Frontal cortex (tissue), 4 donors: ENCODE measurements around the gene EI24. TPM values are rescaled to one million over a fixed set of nuclear protein-coding genes. Genes with fewer than 3 reads are reported as not detected.

Experiments used
- DNase-seq, 2 donors: peaks; one replicate each; pipeline ENCODE4 v3.0.0; 2012; ENCODE audit warnings: low spot score in 2 of 2
- FAIRE-seq: peaks from 2 replicates; lab custom pipeline; 2012; peaks lifted over from hg19 to GRCh38; lab: Jason Lieb, UNC
- small RNA-seq: library from RNA; depleted of rRNA; stranded (forward); fragments of <200 nt; gene quantifications from one replicate; pipeline ENCODE3, GENCODE V24; 2014
- total RNA-seq: library from RNA; depleted of rRNA; stranded (reverse); fragments of >200 nt; gene quantifications from one replicate; pipeline ENCODE4 v1.2.3, GENCODE V29; 2014
- donor health status: control.
- donor health status: control.
- donor health status: control.

EI24 gene
- total RNA-seq, 1 donor from 2014 or later: 115 TPM

DNA sequence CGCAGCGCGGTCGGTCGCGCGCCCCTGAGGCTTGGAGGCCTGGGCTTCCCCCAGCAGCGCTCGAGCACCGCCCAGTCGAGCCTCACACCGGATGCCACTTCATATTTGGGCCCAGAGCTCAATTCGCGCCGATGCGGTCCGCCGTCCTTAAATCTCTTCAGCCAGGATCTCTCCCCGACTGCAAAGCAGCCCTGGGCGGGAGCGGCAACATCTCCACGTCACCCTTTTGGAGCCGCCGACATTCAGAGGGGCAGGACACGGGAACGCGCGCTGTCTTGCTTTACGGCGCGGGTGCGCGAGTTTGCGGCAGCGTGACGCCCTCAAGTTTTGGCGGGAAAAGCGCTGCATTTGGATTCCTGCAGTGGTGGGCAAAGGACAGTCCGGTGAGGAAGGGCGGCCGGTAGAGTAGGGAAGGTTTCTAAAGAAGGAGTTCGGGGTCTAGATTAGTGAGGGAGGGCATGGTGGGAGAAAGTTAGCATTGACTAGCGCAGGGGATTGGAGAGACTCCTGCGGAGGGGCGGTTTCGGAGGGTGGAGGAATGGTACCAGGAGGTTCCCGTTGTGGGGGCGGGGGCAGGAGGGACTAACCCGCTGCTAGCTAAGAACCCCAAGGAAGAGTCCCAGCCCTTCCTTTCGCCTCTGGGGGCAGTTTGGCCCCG lies 56.5 kb downstream of the EI24 start:
- DNase-seq (peak; percentile 76 to 77), FAIRE-seq (no peak)

DNA sequence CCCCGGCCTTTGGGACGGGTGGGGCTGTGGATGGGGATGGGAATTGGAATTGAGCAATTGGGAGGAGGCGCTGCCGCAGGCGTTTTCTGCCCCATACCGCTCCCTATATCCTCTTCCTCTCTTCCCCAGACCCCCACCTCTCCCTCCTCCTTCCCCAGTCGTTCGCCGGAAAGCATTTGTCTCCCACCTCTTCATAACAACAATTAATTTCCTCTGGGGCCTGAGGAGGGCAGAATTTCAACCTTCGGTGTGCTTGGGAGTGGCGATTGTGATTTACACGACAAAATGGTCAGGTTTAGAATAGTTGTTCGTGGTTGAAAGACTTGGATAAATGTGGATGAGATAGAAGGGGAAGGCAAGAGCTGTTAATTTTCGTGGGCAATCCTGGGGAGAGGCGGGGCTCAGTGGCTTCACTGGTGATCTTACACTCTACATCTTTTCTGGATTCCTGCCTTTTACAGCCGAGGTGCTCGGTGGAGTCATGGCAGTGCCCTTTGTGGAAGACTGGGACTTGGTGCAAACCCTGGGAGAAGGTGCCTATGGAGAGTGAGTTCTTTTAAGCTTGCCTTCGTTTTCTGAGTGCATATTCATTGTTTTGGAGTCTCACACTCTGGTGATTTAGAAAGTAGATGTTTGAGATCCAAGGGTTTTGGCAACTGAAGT lies 57.1 kb downstream of the EI24 start:
- FAIRE-seq (no peak), DNase-seq (no peak)

DNA sequence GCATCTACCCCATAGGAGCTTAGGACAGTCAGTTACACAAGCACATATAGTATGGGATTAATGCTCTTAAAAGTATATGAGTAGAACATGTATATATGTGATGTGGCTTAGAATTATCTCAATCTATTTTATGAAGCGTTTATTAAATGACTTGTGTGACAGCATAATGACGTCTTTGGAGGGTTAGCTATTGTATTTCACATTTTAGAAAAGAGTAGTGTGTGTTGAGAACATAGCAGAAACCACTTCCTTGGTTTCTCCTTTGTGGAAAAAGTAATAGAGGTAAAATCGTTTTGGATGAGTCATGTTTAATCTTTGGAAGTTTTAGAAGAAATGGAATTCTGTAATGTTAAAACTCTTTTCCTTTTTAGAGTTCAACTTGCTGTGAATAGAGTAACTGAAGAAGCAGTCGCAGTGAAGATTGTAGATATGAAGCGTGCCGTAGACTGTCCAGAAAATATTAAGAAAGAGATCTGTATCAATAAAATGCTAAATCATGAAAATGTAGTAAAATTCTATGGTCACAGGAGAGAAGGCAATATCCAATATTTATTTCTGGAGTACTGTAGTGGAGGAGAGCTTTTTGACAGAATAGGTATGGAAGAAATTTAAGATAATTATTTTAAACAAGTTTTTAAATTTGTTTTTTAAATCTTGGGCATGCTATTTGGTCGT lies 58.1 kb downstream of the EI24 start:
- no peak for FAIRE-seq
- DNase-seq: no peak

Small RNAs within 50 kb of the gene (small RNA-seq; reads per million reads assigned to genes)
- gene RNU6-1156P: not detected

Other genes with a start within 250 kb of the EI24 start
- 287 TPM for gene FEZ1, start 73.2 kb upstream of the EI24 start, total RNA-seq
- 77.5 TPM for gene STT3A, start 23.4 kb downstream of the EI24 start, total RNA-seq
- gene CHEK1, start 55.7 kb downstream of the EI24 start, total RNA-seq: 13.5 TPM
- gene ACRV1, start 111.4 kb downstream of the EI24 start, total RNA-seq: 0.82 TPM
- gene PATE1, start 176.8 kb downstream of the EI24 start, total RNA-seq: not detected
- 0.82 TPM for gene PATE2, start 209.4 kb downstream of the EI24 start, total RNA-seq
- not detected for gene PATE3, start 218.7 kb downstream of the EI24 start, total RNA-seq